ENCODE data around the gene PRPF6.
"Not testable (repeated sequence)": the region's sequence is repeated elsewhere in the genome, so short reads cannot be mapped to it uniquely, and the experiment has no call there.

Gene PRPF6

GRCh38 chr20:63960654-63961621, 20.0 kb upstream of the PRPF6 start:
- DNase-seq (ENCODE audit: low read depth) = not testable (repeated sequence)

- no peak for DNase-seq (ENCODE audit: low read depth)
These were observed 19.1 kb upstream of the PRPF6 start for GRCh38 chr20:63961664-63962425.

GRCh38 chr20:63962426-63963347, 18.2 kb upstream of the PRPF6 start:
- DNase-seq (ENCODE audit: low read depth) = no peak

- DNase-seq (ENCODE audit: low read depth) = no peak
These were observed 17.6 kb upstream of the PRPF6 start for GRCh38 chr20:63963348-63963741.

GRCh38 chr20:63963784-63964301, 17.1 kb upstream of the PRPF6 start:
- DNase-seq (ENCODE audit: low read depth) = no peak

- no peak for DNase-seq (ENCODE audit: low read depth)
These were observed 16.5 kb upstream of the PRPF6 start for GRCh38 chr20:63964412-63964811.

GRCh38 chr20:63966172-63966943, 14.6 kb upstream of the PRPF6 start:
- no peak for DNase-seq (ENCODE audit: low read depth)

GRCh38 chr20:63966944-63967322, 14.0 kb upstream of the PRPF6 start:
- DNase-seq (ENCODE audit: low read depth) = no peak

- DNase-seq (ENCODE audit: low read depth) = no peak
These were observed 13.4 kb upstream of the PRPF6 start for GRCh38 chr20:63967330-63968135.

GRCh38 chr20:63968136-63968927, 12.6 kb upstream of the PRPF6 start:
- no peak for DNase-seq (ENCODE audit: low read depth)

- DNase-seq (ENCODE audit: low read depth) = no peak
These were observed 11.8 kb upstream of the PRPF6 start for GRCh38 chr20:63968928-63969760.

- DNase-seq (ENCODE audit: low read depth) = no peak
These were observed 10.9 kb upstream of the PRPF6 start, which contains the start of gene ZNF512B for GRCh38 chr20:63969838-63970713. Gene ZNF512B (minus strand): TSS chr20:63969930. CDS start chr20:63967950, 1,980 bp downstream.

GRCh38 chr20:63970714-63971431, 10.1 kb upstream of the PRPF6 start:
- DNase-seq (ENCODE audit: low read depth) = no peak

- DNase-seq (ENCODE audit: low read depth) = not testable (repeated sequence)
These were observed 9.0 kb upstream of the PRPF6 start for GRCh38 chr20:63971960-63972311.

- DNase-seq (ENCODE audit: low read depth) = no peak
These were observed 8.4 kb upstream of the PRPF6 start for GRCh38 chr20:63972312-63973159.

GRCh38 chr20:63973160-63973479, 7.8 kb upstream of the PRPF6 start:
- no peak for DNase-seq (ENCODE audit: low read depth)
